Muscle of back (tissue), 13 donors: ENCODE measurements around the gene TMEM229A. TPM values are rescaled to one million over a fixed set of nuclear protein-coding genes. Genes with fewer than 3 reads are reported as not detected.
"Not testable (repeated sequence)": the region's sequence is repeated elsewhere in the genome, so short reads cannot be mapped to it uniquely, and the experiment has no call there.

ENCODE experiments used
- DNase-seq, 3 donors: peaks; one replicate each; pipeline versions ENCODE4 v3.0.0 to v3.0.0-alpha.2; 2013
- long read RNA-seq, 9 donors: transcript quantifications; one replicate each; lab custom pipeline, GENCODE V29; 2026
- polyA plus RNA-seq, 10 donors: library from polyadenylated mRNA; unstranded; fragments of 120-200 nt; gene quantifications; one replicate each; pipeline ENCODE4 v1.2.1, GENCODE V29; 2013; ENCODE audit not compliant: insufficient read length in 10 of 10

TMEM229A gene
- under 1 TPM in 3 of 10 donors, not detected in 7; 0.14 to 0.18 (median 0.15) TPM for polyA plus RNA-seq
- long read RNA-seq, donor 1, result 0 reads
- long read RNA-seq, donor 2, result 0 reads
- long read RNA-seq, donor 3, result 0 reads
- long read RNA-seq, donor 4, result 0 reads
- long read RNA-seq, donor 5, result 0 reads
- long read RNA-seq, donor 6, result 0 reads
- long read RNA-seq, donor 7, result 0 reads
- long read RNA-seq, donor 8, partial matches to known transcripts, result 0 of 1 reads
- long read RNA-seq, donor 8, other reads (novel, unspliced or antisense), result 0 of 1 reads
- long read RNA-seq, donor 9, result 0 reads

GRCh38 chr7:124032369-124033094 lies at the start of gene TMEM229A:
TMEM229A (minus strand) TSS chr7:124033067; CDS start chr7:124033003, 64 bp downstream.
- DNase-seq, result peak; percentile 7 to 65 (median 36)

- not testable (repeated sequence) for DNase-seq
Measured at GRCh38 chr7:124082234-124082633, 49.4 kb upstream of the TMEM229A start.

GRCh38 chr7:124077546-124077945 lies 44.7 kb upstream of the TMEM229A start:
- DNase-seq, result no peak

- DNase-seq, result no peak
Measured at GRCh38 chr7:124076841-124077240, 44.0 kb upstream of the TMEM229A start.

GRCh38 chr7:124074007-124074406 lies 41.1 kb upstream of the TMEM229A start:
- DNase-seq, result no peak

GRCh38 chr7:124073310-124073645 lies 40.4 kb upstream of the TMEM229A start:
- DNase-seq, result no peak

GRCh38 chr7:124072603-124073309 lies 39.9 kb upstream of the TMEM229A start:
- DNase-seq, result no peak

- no peak for DNase-seq
Measured at GRCh38 chr7:124071843-124072242, 39.0 kb upstream of the TMEM229A start.

- no peak for DNase-seq
Measured at GRCh38 chr7:124062171-124062570, 29.3 kb upstream of the TMEM229A start.

GRCh38 chr7:124060528-124060927 lies 27.7 kb upstream of the TMEM229A start:
- DNase-seq, result no peak

GRCh38 chr7:124059375-124059774 lies 26.5 kb upstream of the TMEM229A start:
- DNase-seq, result no peak

GRCh38 chr7:124058515-124058914 lies 25.6 kb upstream of the TMEM229A start:
- DNase-seq, result no peak

GRCh38 chr7:124057872-124058271 lies 25.0 kb upstream of the TMEM229A start:
- no peak for DNase-seq

- DNase-seq, result no peak
Measured at GRCh38 chr7:124056234-124056633, 23.4 kb upstream of the TMEM229A start.

- no peak for DNase-seq
Measured at GRCh38 chr7:124051681-124052377, 19.0 kb upstream of the TMEM229A start.

- no peak for DNase-seq
Measured at GRCh38 chr7:124042826-124043225, 10.0 kb upstream of the TMEM229A start.

GRCh38 chr7:124041439-124041838 lies 8.6 kb upstream of the TMEM229A start:
- no peak for DNase-seq

GRCh38 chr7:124037902-124038301 lies 5.0 kb upstream of the TMEM229A start:
- not testable (repeated sequence) for DNase-seq

- no peak for DNase-seq
Measured at GRCh38 chr7:124035706-124036105, 2.8 kb upstream of the TMEM229A start.

GRCh38 chr7:124034754-124035100 lies 1.9 kb upstream of the TMEM229A start:
- no peak for DNase-seq

- DNase-seq, result peak in 1 of 3 donors; percentile 0
Measured at GRCh38 chr7:124033807-124034753, 1.2 kb upstream of the TMEM229A start.
